Right lobe of liver (tissue), 4 donors: ENCODE data around the gene MYO5A.

ENCODE experiments used
- POLR2A ChIP-seq: fragments of 450-650 bp; IDR thresholded peaks from one replicate; pipeline ENCODE4 v1.6.1; 2017; ENCODE audit warnings: antibody characterized with exemption, mild to moderate bottlenecking
- TF ChIP-seq, protein P1 (sequence below), 4 donors: fragments of 200-600 bp in 3 of 4; fragments of 450-650 bp in 1 of 4; IDR thresholded peaks; one replicate each; pipeline versions ENCODE4 v1.5.1 to v1.8.0; 2016 to 2022; ENCODE audit warnings: antibody characterized with exemption in 4 of 4, mild to moderate bottlenecking in 2 of 4
- donor health status: DM: no; HTN: no; CAD: no.
- donor health status: DM: no; HTN: no; CAD: no.
- donor health status: DM: no; HTN: yes; CAD: no.

GRCh38 chr15:52405856-52406255, 122.8 kb downstream of the MYO5A start:
- TF ChIP-seq, protein P1, sequence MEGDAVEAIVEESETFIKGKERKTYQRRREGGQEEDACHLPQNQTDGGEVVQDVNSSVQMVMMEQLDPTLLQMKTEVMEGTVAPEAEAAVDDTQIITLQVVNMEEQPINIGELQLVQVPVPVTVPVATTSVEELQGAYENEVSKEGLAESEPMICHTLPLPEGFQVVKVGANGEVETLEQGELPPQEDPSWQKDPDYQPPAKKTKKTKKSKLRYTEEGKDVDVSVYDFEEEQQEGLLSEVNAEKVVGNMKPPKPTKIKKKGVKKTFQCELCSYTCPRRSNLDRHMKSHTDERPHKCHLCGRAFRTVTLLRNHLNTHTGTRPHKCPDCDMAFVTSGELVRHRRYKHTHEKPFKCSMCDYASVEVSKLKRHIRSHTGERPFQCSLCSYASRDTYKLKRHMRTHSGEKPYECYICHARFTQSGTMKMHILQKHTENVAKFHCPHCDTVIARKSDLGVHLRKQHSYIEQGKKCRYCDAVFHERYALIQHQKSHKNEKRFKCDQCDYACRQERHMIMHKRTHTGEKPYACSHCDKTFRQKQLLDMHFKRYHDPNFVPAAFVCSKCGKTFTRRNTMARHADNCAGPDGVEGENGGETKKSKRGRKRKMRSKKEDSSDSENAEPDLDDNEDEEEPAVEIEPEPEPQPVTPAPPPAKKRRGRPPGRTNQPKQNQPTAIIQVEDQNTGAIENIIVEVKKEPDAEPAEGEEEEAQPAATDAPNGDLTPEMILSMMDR (IDR thresholded peaks at IDR 0.05), result no peak
- no peak for TF ChIP-seq POLR2A
